ENCODE measurements around the gene TPCN2. TPM values are rescaled to one million over a fixed set of nuclear protein-coding genes. Genes with fewer than 3 reads are reported as not detected.

Gene TPCN2
- total and polyA plus RNA-seq, 2 experiments from 2014 or later = 39.4 to 42.2 TPM

DNA sequence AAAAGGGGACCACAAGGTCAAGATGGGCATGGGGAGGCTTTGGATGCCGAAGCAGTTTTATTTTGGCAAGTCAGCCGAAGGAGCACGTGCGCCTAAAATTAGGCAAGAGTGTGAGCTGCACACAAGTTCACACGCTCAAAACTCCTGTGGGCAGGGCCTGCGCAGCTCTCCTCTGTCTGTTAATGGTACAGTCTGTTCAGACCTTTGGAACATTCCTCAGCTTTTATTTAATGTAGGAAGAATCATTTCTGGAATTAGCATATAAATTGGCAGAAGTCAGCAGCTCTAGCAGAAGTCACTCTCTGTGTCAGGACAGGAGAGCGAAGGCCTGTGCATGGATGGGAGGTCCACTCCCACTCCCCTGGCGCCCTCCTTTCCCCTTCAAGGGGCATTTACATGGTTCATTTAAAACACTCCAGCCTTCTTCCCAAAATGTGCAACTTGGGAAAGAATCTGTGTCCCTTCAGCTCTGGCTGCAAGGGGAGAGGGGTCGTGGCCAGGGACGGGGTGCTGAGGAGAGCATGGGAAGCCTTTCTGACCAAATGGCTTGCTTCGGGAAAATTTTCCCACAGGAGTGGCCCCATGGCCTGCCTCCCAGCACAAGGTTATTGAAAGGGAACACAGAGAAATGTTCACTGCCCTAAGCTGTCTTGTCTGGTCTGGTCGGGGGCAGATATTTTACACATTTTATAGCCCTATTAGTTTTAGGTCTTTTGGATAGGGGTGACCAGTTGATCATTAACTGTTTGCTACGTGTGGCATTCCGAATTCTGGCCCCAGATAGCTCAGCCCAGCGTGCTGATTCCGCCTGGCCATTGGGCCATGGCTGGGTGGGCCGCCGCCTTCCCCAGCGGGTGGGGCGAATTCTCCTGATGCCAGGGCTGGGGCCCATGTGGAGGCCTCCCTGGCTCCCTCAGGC lies 63.2 kb downstream of the TPCN2 start:
- no peaks in the 10 kb centered on the region for H3K36me3 ChIP-seq
- H3K4me3 ChIP-seq = no peak overlapping the region
- DNase-seq (ENCODE audit: low read depth in 1 of 2, low spot score in 1 of 2) = no peak
- TF ChIP-seq, protein P1, sequence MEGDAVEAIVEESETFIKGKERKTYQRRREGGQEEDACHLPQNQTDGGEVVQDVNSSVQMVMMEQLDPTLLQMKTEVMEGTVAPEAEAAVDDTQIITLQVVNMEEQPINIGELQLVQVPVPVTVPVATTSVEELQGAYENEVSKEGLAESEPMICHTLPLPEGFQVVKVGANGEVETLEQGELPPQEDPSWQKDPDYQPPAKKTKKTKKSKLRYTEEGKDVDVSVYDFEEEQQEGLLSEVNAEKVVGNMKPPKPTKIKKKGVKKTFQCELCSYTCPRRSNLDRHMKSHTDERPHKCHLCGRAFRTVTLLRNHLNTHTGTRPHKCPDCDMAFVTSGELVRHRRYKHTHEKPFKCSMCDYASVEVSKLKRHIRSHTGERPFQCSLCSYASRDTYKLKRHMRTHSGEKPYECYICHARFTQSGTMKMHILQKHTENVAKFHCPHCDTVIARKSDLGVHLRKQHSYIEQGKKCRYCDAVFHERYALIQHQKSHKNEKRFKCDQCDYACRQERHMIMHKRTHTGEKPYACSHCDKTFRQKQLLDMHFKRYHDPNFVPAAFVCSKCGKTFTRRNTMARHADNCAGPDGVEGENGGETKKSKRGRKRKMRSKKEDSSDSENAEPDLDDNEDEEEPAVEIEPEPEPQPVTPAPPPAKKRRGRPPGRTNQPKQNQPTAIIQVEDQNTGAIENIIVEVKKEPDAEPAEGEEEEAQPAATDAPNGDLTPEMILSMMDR (IDR thresholded peaks at IDR 0.05; ENCODE audit: low read depth, low read length) = no peak
- H3K27me3 ChIP-seq = no peaks in the 10 kb centered on the region
- no peaks in the 10 kb centered on the region for H3K4me1 ChIP-seq (ENCODE audit: low read depth)
- no peaks in the 10 kb centered on the region for H3K9me3 ChIP-seq (ENCODE audit: low read depth)
- H3K27ac ChIP-seq = no peak overlapping the region

DNA sequence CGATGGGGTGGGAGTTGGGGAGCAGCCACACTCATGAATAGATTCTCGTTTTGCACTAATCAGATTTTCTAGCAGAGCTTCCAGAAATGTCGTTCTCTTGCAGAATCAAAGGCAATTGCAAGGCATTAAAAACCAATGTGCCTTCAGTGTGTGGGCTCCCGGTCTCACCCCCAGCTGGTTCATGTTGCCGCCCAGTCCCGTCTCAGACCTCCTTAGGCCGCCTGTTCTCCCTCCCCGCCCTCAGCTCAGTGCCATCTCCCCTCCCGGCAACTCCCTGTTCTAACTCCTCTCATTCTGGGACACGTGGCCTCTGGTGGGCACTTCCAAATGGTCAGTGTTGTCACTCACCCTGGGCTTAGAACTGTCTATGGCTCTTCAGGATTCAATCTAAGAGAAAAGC lies 64.5 kb downstream of the TPCN2 start:
- DNase-seq (ENCODE audit: low read depth in 1 of 2, low spot score in 1 of 2) = no peak
- TF ChIP-seq, protein P1 (IDR thresholded peaks at IDR 0.05; ENCODE audit: low read depth, low read length) = no peak
- no peak overlapping the region for H3K4me3 ChIP-seq
- no peaks in the 10 kb centered on the region for H3K27me3 ChIP-seq
- no peaks in the 10 kb centered on the region for H3K4me1 ChIP-seq (ENCODE audit: low read depth)
- H3K36me3 ChIP-seq = no peaks in the 10 kb centered on the region
- no peaks in the 10 kb centered on the region for H3K9me3 ChIP-seq (ENCODE audit: low read depth)
- H3K27ac ChIP-seq = no peak overlapping the region

DNA sequence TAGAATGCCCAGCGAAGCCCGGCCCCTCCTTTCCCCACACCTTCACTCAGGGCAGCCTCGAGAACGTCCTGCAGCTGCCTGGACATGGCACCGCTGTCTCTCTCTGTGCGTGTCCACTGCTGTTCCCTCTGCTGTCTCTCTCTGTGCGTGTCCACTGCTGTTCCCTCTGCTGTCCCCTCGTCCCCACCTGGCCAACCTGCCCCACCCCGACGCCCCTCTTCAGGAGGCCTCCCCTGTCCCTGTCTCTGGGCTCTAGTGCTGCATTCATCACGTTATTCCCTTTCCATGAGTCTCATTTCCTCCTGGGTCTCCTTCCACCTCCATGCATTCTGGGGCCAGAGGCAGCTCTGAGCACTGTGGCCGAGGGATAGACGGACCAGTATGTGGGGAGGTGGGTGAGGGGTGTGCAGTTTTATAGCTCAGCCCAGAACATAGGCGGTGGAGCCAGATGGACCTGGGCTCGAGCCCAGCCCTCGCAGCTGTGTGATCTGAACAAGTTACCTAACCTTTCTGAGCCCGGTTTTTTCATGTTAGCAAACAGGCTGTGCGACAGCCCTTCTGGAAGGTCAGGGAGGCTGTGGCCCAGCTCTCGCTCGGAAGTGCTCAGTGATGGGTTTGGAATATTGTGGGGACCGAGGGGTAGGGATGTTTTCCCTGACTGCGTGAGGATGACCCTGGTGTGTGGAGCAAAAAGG lies 65.1 kb downstream of the TPCN2 start:
- no peaks in the 10 kb centered on the region for H3K27me3 ChIP-seq
- H3K4me3 ChIP-seq = no peak overlapping the region
- no peak overlapping the region for H3K27ac ChIP-seq
- TF ChIP-seq, protein P1 (IDR thresholded peaks at IDR 0.05; ENCODE audit: low read depth, low read length) = no peak
- DNase-seq (ENCODE audit: low read depth in 1 of 2, low spot score in 1 of 2) = no peak
- H3K36me3 ChIP-seq = no peaks in the 10 kb centered on the region
- no peaks in the 10 kb centered on the region for H3K9me3 ChIP-seq (ENCODE audit: low read depth)
- no peaks in the 10 kb centered on the region for H3K4me1 ChIP-seq (ENCODE audit: low read depth)

DNA sequence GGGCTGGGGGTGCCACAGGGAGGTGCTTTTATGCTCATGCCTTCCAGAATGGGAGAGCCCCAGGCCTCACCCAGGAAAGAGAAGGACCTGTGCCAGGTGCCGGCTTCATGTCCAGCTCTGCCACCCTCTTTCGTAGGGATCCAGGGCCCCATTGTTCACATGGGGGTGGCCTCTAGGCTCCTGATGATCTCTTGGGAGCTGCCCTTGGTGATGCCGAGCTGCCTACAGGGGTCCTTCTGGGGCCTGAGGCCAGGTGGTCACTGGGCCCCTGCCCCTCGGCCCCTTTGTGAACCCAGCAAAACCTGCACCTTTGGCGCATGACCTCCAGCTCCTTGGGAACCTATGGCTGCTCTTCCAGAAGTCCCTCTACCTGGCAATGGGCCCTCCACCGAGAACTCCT lies 65.6 kb downstream of the TPCN2 start:
- Histone ChIP-seq H3K36me3 (no peaks in the 10 kb centered on the region), H3K4me3 (no peak overlapping the region), H3K4me1 (ENCODE audit: low read depth) (no peaks in the 10 kb centered on the region), H3K27ac (no peak overlapping the region), H3K9me3 (ENCODE audit: low read depth) (no peaks in the 10 kb centered on the region), H3K27me3 (no peaks in the 10 kb centered on the region)
- DNase-seq (ENCODE audit: low read depth in 1 of 2, low spot score in 1 of 2) = no peak
- TF ChIP-seq, protein P1 (IDR thresholded peaks at IDR 0.05; ENCODE audit: low read depth, low read length) = no peak

DNA sequence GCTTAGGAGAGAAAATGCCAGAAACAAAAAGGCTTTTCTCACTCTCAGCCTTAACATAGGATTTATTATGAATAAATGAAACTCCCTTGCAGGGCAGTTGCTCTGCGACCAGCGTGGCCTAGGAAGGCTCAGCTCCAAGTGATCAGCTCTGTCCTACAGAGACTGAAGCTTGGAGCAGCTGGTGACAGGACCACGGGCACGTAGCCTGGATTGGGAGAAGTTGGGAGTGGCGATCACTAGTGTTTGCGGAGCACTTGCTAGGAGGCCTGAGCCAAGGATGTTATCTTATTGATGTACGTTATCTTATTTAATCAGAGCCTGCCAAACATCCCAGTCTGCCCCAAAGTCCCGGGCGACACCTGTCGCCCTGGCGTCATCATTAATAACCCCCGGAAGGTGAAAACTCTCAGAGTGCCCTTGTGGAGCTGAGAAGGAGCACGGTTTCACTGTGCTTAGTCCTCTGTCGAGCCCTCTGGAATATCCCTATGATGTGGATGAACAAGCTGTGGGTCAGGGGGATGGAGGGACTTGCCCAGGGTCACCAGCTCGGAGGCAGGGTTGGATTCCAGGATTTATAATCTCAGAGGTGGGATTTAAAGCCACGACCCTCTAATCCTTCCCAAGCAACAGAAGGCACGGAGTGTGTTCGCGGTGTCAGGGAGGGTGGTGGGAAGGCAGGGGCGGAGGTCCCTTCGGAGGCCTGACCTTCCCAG lies 66.2 kb downstream of the TPCN2 start:
- no peak for DNase-seq (ENCODE audit: low read depth in 1 of 2, low spot score in 1 of 2)
- Histone ChIP-seq H3K4me1 (ENCODE audit: low read depth) (no peaks in the 10 kb centered on the region), H3K9me3 (ENCODE audit: low read depth) (no peaks in the 10 kb centered on the region), H3K36me3 (no peaks in the 10 kb centered on the region), H3K27me3 (no peaks in the 10 kb centered on the region), H3K27ac (no peak overlapping the region), H3K4me3 (no peak overlapping the region)
- TF ChIP-seq, protein P1 (IDR thresholded peaks at IDR 0.05; ENCODE audit: low read depth, low read length) = no peak

All from cardiac muscle cell (in vitro differentiated cells and primary cell).